Muscle layer of duodenum (tissue), 2 donors: ENCODE data around the gene KRT27.

Experiments used
- H3K27ac ChIP-seq: one replicate; pipeline ENCODE4 v1.7.0; 2013; ENCODE audit warnings: mild to moderate bottlenecking, low read length
- H3K27me3 ChIP-seq: one replicate; pipeline ENCODE4 v1.7.0; 2013; ENCODE audit warnings: low read depth, mild to moderate bottlenecking, control low read depth, low read length
- H3K36me3 ChIP-seq, 2 donors: one replicate each; pipeline ENCODE4 v1.7.0; 2013; ENCODE audit warnings: low read length in 2 of 2, control low read depth in 1 of 2, mild to moderate bottlenecking in 1 of 2; ENCODE audit not compliant: insufficient read depth in 2 of 2, control insufficient read depth in 1 of 2
- H3K4me1 ChIP-seq, 2 donors: one replicate each; pipeline ENCODE4 v1.7.0; 2013; ENCODE audit warnings: low read length in 2 of 2, mild to moderate bottlenecking in 2 of 2, control low read depth in 1 of 2, moderate library complexity in 1 of 2; ENCODE audit not compliant: insufficient read depth in 2 of 2, control insufficient read depth in 1 of 2
- H3K4me3 ChIP-seq, 2 donors: one replicate each; pipeline ENCODE4 v1.7.0; 2013; ENCODE audit warnings: low read length in 2 of 2, low read depth in 1 of 2, mild to moderate bottlenecking in 1 of 2
- H3K9me3 ChIP-seq, 2 donors: one replicate each; pipeline ENCODE4 v1.7.0; 2013; ENCODE audit warnings: low read length in 2 of 2, control low read depth in 1 of 2, mild to moderate bottlenecking in 1 of 2; ENCODE audit not compliant: control insufficient read depth in 1 of 2
- donor health status: healthy.

The KRT27 gene

GRCh38 chr17:40782450-40782849 is at the start of gene KRT27:
KRT27 (minus strand) TSS chr17:40782550; CDS start chr17:40782493, 57 bp downstream.
- no peaks in the 10 kb centered on the region for H3K4me1 ChIP-seq
- peaks cover 6% of the 10 kb centered on the region for H3K27me3 ChIP-seq
- H3K9me3 ChIP-seq, result no peaks in the 10 kb centered on the region
- no peaks in the 10 kb centered on the region for H3K36me3 ChIP-seq
- H3K27ac ChIP-seq, result no peak within 1 kb of the TSS
- no peak within 1 kb of the TSS for H3K4me3 ChIP-seq

GRCh38 chr17:40830085-40830776 is 47.9 kb upstream of the KRT27 start:
- Histone ChIP-seq H3K4me3 (no peak overlapping the region), H3K27me3 (no peaks in the 10 kb centered on the region), H3K9me3 (no peaks in the 10 kb centered on the region), H3K27ac (no peak overlapping the region), H3K4me1 (no peaks in the 10 kb centered on the region), H3K36me3 (peaks cover 4 to 15% of the 10 kb centered on the region in 2 donors)

- H3K4me3 ChIP-seq, result no peak overlapping the region
- no peaks in the 10 kb centered on the region for H3K27me3 ChIP-seq
- no peak overlapping the region for H3K27ac ChIP-seq
- no peaks in the 10 kb centered on the region for H3K4me1 ChIP-seq
- peaks cover 0 to 7% of the 10 kb centered on the region in 2 donors for H3K36me3 ChIP-seq
- no peaks in the 10 kb centered on the region for H3K9me3 ChIP-seq
These were observed 46.2 kb upstream of the KRT27 start for GRCh38 chr17:40828454-40829044.

GRCh38 chr17:40827746-40828453 is 45.5 kb upstream of the KRT27 start:
- Histone ChIP-seq H3K4me3 (no peak overlapping the region), H3K27me3 (no peaks in the 10 kb centered on the region), H3K4me1 (no peaks in the 10 kb centered on the region), H3K36me3 (peaks cover 0 to 7% of the 10 kb centered on the region in 2 donors), H3K9me3 (no peaks in the 10 kb centered on the region), H3K27ac (no peak overlapping the region)

GRCh38 chr17:40825599-40825998 is 43.2 kb upstream of the KRT27 start:
- no peaks in the 10 kb centered on the region for H3K27me3 ChIP-seq
- H3K4me3 ChIP-seq, result no peak overlapping the region
- H3K9me3 ChIP-seq, result no peaks in the 10 kb centered on the region
- no peak overlapping the region for H3K27ac ChIP-seq
- no peaks in the 10 kb centered on the region for H3K4me1 ChIP-seq
- peaks cover 0 to 7% of the 10 kb centered on the region in 2 donors for H3K36me3 ChIP-seq

- H3K27me3 ChIP-seq, result no peaks in the 10 kb centered on the region
- H3K4me1 ChIP-seq, result peaks cover 0 to 5% of the 10 kb centered on the region in 2 donors
- H3K9me3 ChIP-seq, result no peaks in the 10 kb centered on the region
- peaks cover 0 to 7% of the 10 kb centered on the region in 2 donors for H3K36me3 ChIP-seq
- no peak overlapping the region for H3K4me3 ChIP-seq
- H3K27ac ChIP-seq, result no peak overlapping the region
These were observed 41.9 kb upstream of the KRT27 start for GRCh38 chr17:40824015-40824832.

GRCh38 chr17:40822132-40822812 is 39.9 kb upstream of the KRT27 start, which contains the start of gene KRT10:
KRT10 (minus strand) TSS chr17:40822614; CDS start chr17:40822585, 29 bp downstream.
- H3K36me3 ChIP-seq, result peaks cover 0 to 3% of the 10 kb centered on the region in 2 donors
- no peak within 1 kb of the TSS for H3K4me3 ChIP-seq
- no peaks in the 10 kb centered on the region for H3K9me3 ChIP-seq
- H3K4me1 ChIP-seq, result peaks cover 0 to 18% of the 10 kb centered on the region in 2 donors
- no peaks in the 10 kb centered on the region for H3K27me3 ChIP-seq
- H3K27ac ChIP-seq, result no peak within 1 kb of the TSS

GRCh38 chr17:40821536-40821935 is 39.2 kb upstream of the KRT27 start:
- Histone ChIP-seq H3K36me3 (peaks cover 0 to 7% of the 10 kb centered on the region in 2 donors), H3K9me3 (no peaks in the 10 kb centered on the region), H3K4me1 (peaks cover 0 to 18% of the 10 kb centered on the region in 2 donors), H3K4me3 (no peak overlapping the region), H3K27ac (no peak overlapping the region), H3K27me3 (no peaks in the 10 kb centered on the region)

GRCh38 chr17:40820228-40820838 is 38.0 kb upstream of the KRT27 start:
- Histone ChIP-seq H3K27ac (no peak overlapping the region), H3K4me1 (peaks cover 0 to 18% of the 10 kb centered on the region in 2 donors), H3K9me3 (no peaks in the 10 kb centered on the region), H3K4me3 (no peak overlapping the region), H3K27me3 (no peaks in the 10 kb centered on the region), H3K36me3 (peaks cover 0 to 7% of the 10 kb centered on the region in 2 donors)

GRCh38 chr17:40819528-40820125 is 37.3 kb upstream of the KRT27 start:
- Histone ChIP-seq H3K27me3 (no peaks in the 10 kb centered on the region), H3K4me1 (peaks cover 0 to 18% of the 10 kb centered on the region in 2 donors), H3K9me3 (no peaks in the 10 kb centered on the region), H3K4me3 (peak overlapping the region; percentile 68 to 84), H3K36me3 (peaks cover 0 to 7% of the 10 kb centered on the region in 2 donors), H3K27ac (peak overlapping the region; percentile 74)
